HepG2 (cell line): ENCODE data around the gene NUDT22.

ENCODE experiments used
- FOXC1 ChIP-seq: sonication (generic); formaldehyde crosslinking; IDR thresholded peaks from 2 replicates; pipeline ENCODE4 v1.8.0; 2022; ENCODE audit warnings: mild to moderate bottlenecking, missing genetic modification reagents, borderline replicate concordance
- FOXM1 ChIP-seq: sonication (generic); formaldehyde crosslinking; IDR thresholded peaks from 2 replicates; pipeline ENCODE4 v1.5.0; 2020; ENCODE audit warnings: missing genetic modification reagents
- LCORL ChIP-seq, 2 experiments: fragments of 450-650 bp in 1 of 2; sonication (generic) in 1 of 2; formaldehyde crosslinking in 1 of 2; IDR thresholded peaks; 2 replicates each; pipeline versions ENCODE4 v1.5.0 to v1.6.1; 2017 to 2020; ENCODE audit warnings: antibody characterized with exemption in 1 of 2, missing genetic modification reagents in 1 of 2
- POLR2AphosphoS5 ChIP-seq: IDR thresholded peaks from 2 replicates; pipeline ENCODE4 v1.6.1; 2012; ENCODE audit warnings: low read depth, low read length
- ZNF138 ChIP-seq: sonication (generic); formaldehyde crosslinking; IDR thresholded peaks from 2 replicates; pipeline ENCODE4 v1.5.0; 2020; ENCODE audit warnings: mild to moderate bottlenecking, low read depth, missing genetic modification reagents
- TF ChIP-seq, protein P1 (sequence below): sonication (generic); formaldehyde crosslinking; IDR thresholded peaks from 2 replicates; pipeline ENCODE4 v1.4.0; 2020; ENCODE audit warnings: mild to moderate bottlenecking, low read depth, missing genetic modification reagents

DNA sequence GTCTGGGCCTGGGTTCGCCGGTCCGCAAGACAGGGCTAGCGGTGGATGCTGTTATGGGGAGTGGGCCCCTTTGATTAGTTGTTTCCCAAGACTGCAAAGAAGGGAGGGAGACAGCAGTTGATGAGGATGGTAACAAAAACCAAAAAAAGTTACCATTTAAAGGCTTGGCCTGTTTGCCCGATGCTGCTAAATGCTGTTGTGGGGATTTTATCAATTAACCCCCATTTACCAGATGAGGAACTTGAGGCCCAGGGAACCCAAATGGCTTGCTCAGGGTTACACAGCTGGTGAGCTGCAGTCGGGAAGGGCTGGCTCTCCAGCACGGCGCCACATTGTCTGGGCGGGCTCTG is 3.4 kb upstream of the NUDT22 start:
- TF ChIP-seq POLR2AphosphoS5: no peak
- TF ChIP-seq, protein P1, sequence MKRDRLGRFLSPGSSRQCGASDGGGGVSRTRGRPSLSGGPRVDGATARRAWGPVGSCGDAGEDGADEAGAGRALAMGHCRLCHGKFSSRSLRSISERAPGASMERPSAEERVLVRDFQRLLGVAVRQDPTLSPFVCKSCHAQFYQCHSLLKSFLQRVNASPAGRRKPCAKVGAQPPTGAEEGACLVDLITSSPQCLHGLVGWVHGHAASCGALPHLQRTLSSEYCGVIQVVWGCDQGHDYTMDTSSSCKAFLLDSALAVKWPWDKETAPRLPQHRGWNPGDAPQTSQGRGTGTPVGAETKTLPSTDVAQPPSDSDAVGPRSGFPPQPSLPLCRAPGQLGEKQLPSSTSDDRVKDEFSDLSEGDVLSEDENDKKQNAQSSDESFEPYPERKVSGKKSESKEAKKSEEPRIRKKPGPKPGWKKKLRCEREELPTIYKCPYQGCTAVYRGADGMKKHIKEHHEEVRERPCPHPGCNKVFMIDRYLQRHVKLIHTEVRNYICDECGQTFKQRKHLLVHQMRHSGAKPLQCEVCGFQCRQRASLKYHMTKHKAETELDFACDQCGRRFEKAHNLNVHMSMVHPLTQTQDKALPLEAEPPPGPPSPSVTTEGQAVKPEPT: no peak
- TF ChIP-seq FOXM1 (CRISPR knock-in tag): no peak
- TF ChIP-seq ZNF138 (CRISPR knock-in tag): no peak
- no peak for TF ChIP-seq FOXC1
- no peak for TF ChIP-seq LCORL (IDR thresholded peaks at IDR 0.05)
- TF ChIP-seq LCORL (CRISPR knock-in tag; IDR thresholded peaks at IDR 0.05): no peak
